PFSK-1 (cell line): ENCODE results near the gene BAK1.

ENCODE experiments used
- POLR2AphosphoS5 ChIP-seq: IDR thresholded peaks from 2 replicates; pipeline ENCODE4 v1.6.1; 2012; ENCODE audit warnings: low read depth, mild to moderate bottlenecking, control low read depth, low read length, moderate library complexity
- REST ChIP-seq, 2 experiments: IDR thresholded peaks; 2 replicates each; pipeline versions ENCODE4 v1.6.1 to v1.8.0; 2011 to 2012; ENCODE audit warnings: low read depth in 2 of 2, low read length in 2 of 2, control low read depth in 1 of 2, inconsistent platforms in 1 of 2, mild to moderate bottlenecking in 1 of 2, moderate library complexity in 1 of 2; ENCODE audit not compliant: insufficient read depth in 1 of 2
- SIN3A ChIP-seq: IDR thresholded peaks from 2 replicates; pipeline ENCODE4 v1.6.1; 2012; ENCODE audit warnings: mild to moderate bottlenecking, low read length, moderate library complexity, borderline replicate concordance; ENCODE audit not compliant: insufficient read depth
- TAF1 ChIP-seq: IDR thresholded peaks from 2 replicates; pipeline ENCODE4 v1.6.1; 2012; ENCODE audit warnings: low read length, control low read depth, borderline replicate concordance; ENCODE audit not compliant: insufficient read depth

- TF ChIP-seq REST (IDR thresholded peaks at IDR 0.05; ENCODE audit: insufficient read depth in 1 of 2, low read depth in 2 of 2, low read length in 2 of 2) = no peak
- TF ChIP-seq POLR2AphosphoS5 = no peak
- TF ChIP-seq TAF1 = no peak
- TF ChIP-seq SIN3A = no peak
Measured at GRCh38 chr6:33571637-33572316, 8.3 kb downstream of the BAK1 start.
